Measurements from ENCODE around the gene DCTN3. TPM values are rescaled to one million over a fixed set of nuclear protein-coding genes. Genes with fewer than 3 reads are reported as not detected.
A peak's percentile ranks its signal among the peaks of the same experiment; 100 is the strongest.

DCTN3 gene
- total and polyA plus RNA-seq, 2 donors (not counting 1 experiment from before 2014, with no cell fraction given) = 106 to 157 TPM

- no peak for TF ChIP-seq CTCF (conservative IDR thresholded peaks at IDR 0.05 in 1 of 2, IDR thresholded peaks at IDR 0.05 in 1 of 2; ENCODE audit: low read depth in 1 of 2, low read length in 2 of 2)
- no peak for TF ChIP-seq EZH2 (IDR thresholded peaks at IDR 0.05; ENCODE audit: low read length, missing control alignments)
- H4K20me1 ChIP-seq (ENCODE audit: control insufficient read depth, extremely low read depth, insufficient read depth, low read length) = peaks cover under 1% of the 10 kb centered on the region
- peaks cover 7% of the 10 kb centered on the region for H3K4me1 ChIP-seq (ENCODE audit: control insufficient read depth, extremely low read depth, insufficient read depth, low read length)
- peaks cover 2% of the 10 kb centered on the region for H3K27me3 ChIP-seq (ENCODE audit: control insufficient read depth, insufficient read depth, low read length)
- no peak overlapping the region for H3K27ac ChIP-seq (ENCODE audit: insufficient read depth, low read length)
- no peak overlapping the region for H3K9ac ChIP-seq (ENCODE audit: insufficient read depth, low read length)
- H3K9me3 ChIP-seq (ENCODE audit: control insufficient read depth, insufficient read depth, low read depth, low read length) = no peaks in the 10 kb centered on the region
- DNase-seq (ENCODE audit: low read depth in 2 of 2) = no peak
- peak overlapping the region; percentile 87 for H3K4me2 ChIP-seq (ENCODE audit: extremely low read depth, insufficient read depth, low read length)
- peaks cover 6% of the 10 kb centered on the region for H3K36me3 ChIP-seq (ENCODE audit: control insufficient read depth, insufficient read depth, low read length)
- peak overlapping the region in 2 of 4 experiments; percentile 85 to 93 for H3K4me3 ChIP-seq (replicated peaks in 1 of 4; ENCODE audit: control extremely low read depth in 1 of 4, insufficient read depth in 1 of 4, low read depth in 3 of 4, low read length in 4 of 4)
- H2AFZ ChIP-seq (ENCODE audit: low read length) = no peak overlapping the region
- no peaks in the 10 kb centered on the region for H3K79me2 ChIP-seq (ENCODE audit: control insufficient read depth, insufficient read depth, low read length)
Measured at GRCh38 chr9:34610434-34611206, 9.7 kb downstream of the DCTN3 start.

- Histone ChIP-seq H4K20me1 (ENCODE audit: control insufficient read depth, extremely low read depth, insufficient read depth, low read length) (peaks cover 2% of the 10 kb centered on the region), H3K79me2 (ENCODE audit: control insufficient read depth, insufficient read depth, low read length) (no peaks in the 10 kb centered on the region), H3K4me3 (replicated peaks in 1 of 4; ENCODE audit: control extremely low read depth in 1 of 4, insufficient read depth in 1 of 4, low read depth in 3 of 4, low read length in 4 of 4) (no peak overlapping the region), H3K4me2 (ENCODE audit: extremely low read depth, insufficient read depth, low read length) (no peak overlapping the region), H3K9ac (ENCODE audit: insufficient read depth, low read length) (no peak overlapping the region), H3K27me3 (ENCODE audit: control insufficient read depth, insufficient read depth, low read length) (peaks cover 6% of the 10 kb centered on the region), H2AFZ (ENCODE audit: low read length) (no peak overlapping the region), H3K9me3 (ENCODE audit: control insufficient read depth, insufficient read depth, low read depth, low read length) (no peaks in the 10 kb centered on the region), H3K27ac (ENCODE audit: insufficient read depth, low read length) (no peak overlapping the region), H3K4me1 (ENCODE audit: control insufficient read depth, extremely low read depth, insufficient read depth, low read length) (peaks cover 3% of the 10 kb centered on the region), H3K36me3 (ENCODE audit: control insufficient read depth, insufficient read depth, low read length) (no peaks in the 10 kb centered on the region)
- DNase-seq (ENCODE audit: low read depth in 2 of 2) = no peak
- TF ChIP-seq EZH2 (IDR thresholded peaks at IDR 0.05; ENCODE audit: low read length, missing control alignments) = no peak
- TF ChIP-seq CTCF (conservative IDR thresholded peaks at IDR 0.05 in 1 of 2, IDR thresholded peaks at IDR 0.05 in 1 of 2; ENCODE audit: low read depth in 1 of 2, low read length in 2 of 2) = no peak
Measured at GRCh38 chr9:34607331-34607730, 13.0 kb downstream of the DCTN3 start.

- DNase-seq (ENCODE audit: low read depth in 2 of 2) = no peak
- H3K4me2 ChIP-seq (ENCODE audit: extremely low read depth, insufficient read depth, low read length) = no peak overlapping the region
- no peaks in the 10 kb centered on the region for H3K4me1 ChIP-seq (ENCODE audit: control insufficient read depth, extremely low read depth, insufficient read depth, low read length)
- no peaks in the 10 kb centered on the region for H3K9me3 ChIP-seq (ENCODE audit: control insufficient read depth, insufficient read depth, low read depth, low read length)
- H3K79me2 ChIP-seq (ENCODE audit: control insufficient read depth, insufficient read depth, low read length) = no peaks in the 10 kb centered on the region
- no peaks in the 10 kb centered on the region for H3K36me3 ChIP-seq (ENCODE audit: control insufficient read depth, insufficient read depth, low read length)
- no peak for TF ChIP-seq EZH2 (IDR thresholded peaks at IDR 0.05; ENCODE audit: low read length, missing control alignments)
- TF ChIP-seq CTCF (conservative IDR thresholded peaks at IDR 0.05 in 1 of 2, IDR thresholded peaks at IDR 0.05 in 1 of 2; ENCODE audit: low read depth in 1 of 2, low read length in 2 of 2) = no peak
- H3K27ac ChIP-seq (ENCODE audit: insufficient read depth, low read length) = no peak overlapping the region
- no peak overlapping the region for H2AFZ ChIP-seq (ENCODE audit: low read length)
- peaks cover 6% of the 10 kb centered on the region for H3K27me3 ChIP-seq (ENCODE audit: control insufficient read depth, insufficient read depth, low read length)
- H3K4me3 ChIP-seq (replicated peaks in 1 of 4; ENCODE audit: control extremely low read depth in 1 of 4, insufficient read depth in 1 of 4, low read depth in 3 of 4, low read length in 4 of 4) = no peak overlapping the region
- H4K20me1 ChIP-seq (ENCODE audit: control insufficient read depth, extremely low read depth, insufficient read depth, low read length) = peaks cover 2% of the 10 kb centered on the region
- H3K9ac ChIP-seq (ENCODE audit: insufficient read depth, low read length) = no peak overlapping the region
Measured at GRCh38 chr9:34606905-34607304, 13.4 kb downstream of the DCTN3 start.

Measured in fibroblast of lung (primary cell).